Mesendoderm (in vitro differentiated cells): ENCODE data around the gene NTRK3.

Experiments
- DNase-seq: peaks from one replicate; pipeline ENCODE4 v3.0.0; 2013
- H2AK5ac ChIP-seq: 2 replicates; pipeline ENCODE4 v1.6.1; 2013; ENCODE audit warnings: low read length, inconsistent platforms
- H2BK120ac ChIP-seq: 2 replicates; pipeline ENCODE4 v1.6.1; 2013; ENCODE audit warnings: low read depth, mild to moderate bottlenecking, low read length, moderate library complexity, mixed read lengths
- H2BK15ac ChIP-seq: replicated peaks from 2 replicates; pipeline ENCODE4 v1.6.1; 2013; ENCODE audit warnings: low read depth, mild to moderate bottlenecking, moderate library complexity
- H2BK5ac ChIP-seq: 2 replicates; pipeline ENCODE4 v1.6.1; 2013; ENCODE audit warnings: low read length, inconsistent platforms
- H3K18ac ChIP-seq: 2 replicates; pipeline ENCODE4 v1.6.1; 2013; ENCODE audit warnings: mild to moderate bottlenecking, low read length, mixed read lengths
- H3K23ac ChIP-seq: one replicate; pipeline ENCODE4 v1.6.1; 2013; ENCODE audit warnings: low read length
- H3K27ac ChIP-seq: 2 replicates; pipeline ENCODE4 v1.5.1; 2013; ENCODE audit warnings: low read depth, mild to moderate bottlenecking, inconsistent platforms, low read length, moderate library complexity
- H3K27me3 ChIP-seq: 2 replicates; pipeline ENCODE4 v1.6.1; 2013; ENCODE audit warnings: low read length, control low read depth, mild to moderate bottlenecking, inconsistent platforms; ENCODE audit not compliant: insufficient read depth, poor library complexity
- H3K36me3 ChIP-seq: 2 replicates; pipeline ENCODE4 v1.6.1; 2013; ENCODE audit warnings: low read length, inconsistent platforms; ENCODE audit not compliant: control insufficient read depth, insufficient read depth
- H3K4ac ChIP-seq: one replicate; pipeline ENCODE4 v1.6.1; 2013; ENCODE audit warnings: low read depth, mild to moderate bottlenecking, low read length, moderate library complexity
- H3K4me1 ChIP-seq: 2 replicates; pipeline ENCODE4 v1.6.1; 2013; ENCODE audit warnings: low read depth, low read length, inconsistent platforms; ENCODE audit not compliant: control insufficient read depth
- H3K4me2 ChIP-seq: 2 replicates; pipeline ENCODE4 v1.6.1; 2013; ENCODE audit warnings: low read length
- H3K4me3 ChIP-seq: 2 replicates; pipeline ENCODE4 v1.5.1; 2013; ENCODE audit warnings: mild to moderate bottlenecking, low read length
- H3K56ac ChIP-seq: one replicate; pipeline ENCODE4 v1.6.1; 2013; ENCODE audit warnings: low read length
- H3K79me1 ChIP-seq: 2 replicates; pipeline ENCODE4 v1.6.1; 2013; ENCODE audit warnings: low read length, inconsistent platforms
- H3K79me2 ChIP-seq: 2 replicates; pipeline ENCODE4 v1.6.1; 2013; ENCODE audit warnings: mild to moderate bottlenecking, low read length; ENCODE audit not compliant: control insufficient read depth, insufficient read depth
- H3K9ac ChIP-seq: 2 replicates; pipeline ENCODE4 v1.6.1; 2013; ENCODE audit warnings: low read length, inconsistent platforms
- H4K5ac ChIP-seq: one replicate; pipeline ENCODE4 v1.6.1; 2013; ENCODE audit warnings: low read length
- H4K8ac ChIP-seq: one replicate; pipeline ENCODE4 v1.6.1; 2013; ENCODE audit warnings: low read depth, mild to moderate bottlenecking, control low read depth, low read length, moderate library complexity
- WGBS: extraction: QIAGEN DNeasy Blood & Tissue Kit; methylation state at CpG from one replicate; pipeline ENCODE4 v1.1.7; 2013; ENCODE audit warnings: low lambda C conversion rate, missing lambda C conversion rate; ENCODE audit not compliant: insufficient coverage; ENCODE audit errors: extremely low coverage; 5-methylcytosine and 5-hydroxymethylcytosine counted together

Gene NTRK3

GRCh38 chr15:88067331-88067685, 189.2 kb downstream of the NTRK3 start:
- no CpG with 5 or more reads among the region's 3 CpGs for WGBS
- H3K4me3 ChIP-seq = no peak overlapping the region
- no peak for DNase-seq

GRCh38 chr15:88066636-88067330, 189.8 kb downstream of the NTRK3 start:
- no peak overlapping the region for H3K18ac ChIP-seq
- no peak overlapping the region for H3K4ac ChIP-seq
- no peaks in the 10 kb centered on the region for H3K27me3 ChIP-seq
- H3K9ac ChIP-seq = no peak overlapping the region
- H2AK5ac ChIP-seq = no peak overlapping the region
- H3K4me3 ChIP-seq = no peak overlapping the region
- no peak overlapping the region for H4K8ac ChIP-seq
- H3K23ac ChIP-seq = no peak overlapping the region
- no CpG with 5 or more reads among the region's 4 CpGs for WGBS
- H3K56ac ChIP-seq = no peak overlapping the region
- no peaks in the 10 kb centered on the region for H3K79me1 ChIP-seq
- H3K79me2 ChIP-seq = no peaks in the 10 kb centered on the region
- H4K5ac ChIP-seq = no peak overlapping the region
- no peaks in the 10 kb centered on the region for H3K4me1 ChIP-seq
- H3K27ac ChIP-seq = no peak overlapping the region
- H2BK120ac ChIP-seq = no peak overlapping the region
- no peak overlapping the region for H2BK15ac ChIP-seq
- H2BK5ac ChIP-seq = no peak overlapping the region
- no peaks in the 10 kb centered on the region for H3K36me3 ChIP-seq
- H3K4me2 ChIP-seq = no peak overlapping the region
- DNase-seq = peak; percentile 58

More at GRCh38 chr15:88067331-88067685, 189.2 kb downstream of the NTRK3 start:
- no peak overlapping the region for H3K4me2 ChIP-seq
- H3K9ac ChIP-seq = no peak overlapping the region
- H3K56ac ChIP-seq = no peak overlapping the region
- no peak overlapping the region for H3K4ac ChIP-seq
- no peaks in the 10 kb centered on the region for H3K27me3 ChIP-seq
- H3K27ac ChIP-seq = no peak overlapping the region
- H4K8ac ChIP-seq = no peak overlapping the region
- H3K79me1 ChIP-seq = no peaks in the 10 kb centered on the region
- H3K18ac ChIP-seq = no peak overlapping the region
- H2AK5ac ChIP-seq = no peak overlapping the region
- no peak overlapping the region for H2BK120ac ChIP-seq
- H3K36me3 ChIP-seq = no peaks in the 10 kb centered on the region
- no peak overlapping the region for H2BK15ac ChIP-seq
- no peak overlapping the region for H2BK5ac ChIP-seq
- H3K4me1 ChIP-seq = no peaks in the 10 kb centered on the region
- no peaks in the 10 kb centered on the region for H3K79me2 ChIP-seq
- H4K5ac ChIP-seq = no peak overlapping the region
- H3K23ac ChIP-seq = no peak overlapping the region

DNA sequence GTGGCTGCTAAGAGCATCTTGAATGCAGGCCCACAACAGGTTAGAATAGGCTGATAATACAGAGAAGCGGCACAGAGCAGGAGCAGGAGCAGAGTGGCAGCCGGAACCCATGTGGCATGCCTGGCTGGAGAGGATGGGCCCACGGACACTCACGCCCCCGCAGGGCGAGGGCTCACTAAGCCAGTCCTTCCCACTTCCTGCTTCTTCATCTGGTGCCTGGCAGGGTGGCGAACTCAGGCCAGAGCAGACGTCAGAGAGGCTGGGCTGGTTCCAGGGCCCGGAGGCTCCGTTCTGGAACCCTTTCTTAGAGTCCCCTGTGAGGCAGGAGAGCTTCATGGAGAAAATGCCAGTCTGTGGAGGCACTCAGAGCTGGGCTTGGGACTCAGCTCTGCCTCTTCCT, 195.1 kb downstream of the NTRK3 start:
- Histone ChIP-seq H3K23ac (no peak overlapping the region), H3K36me3 (no peaks in the 10 kb centered on the region), H3K27me3 (no peaks in the 10 kb centered on the region), H3K18ac (no peak overlapping the region), H3K4me2 (no peak overlapping the region), H3K4me1 (no peaks in the 10 kb centered on the region), H2BK15ac (no peak overlapping the region), H4K5ac (no peak overlapping the region), H2BK5ac (no peak overlapping the region), H3K4ac (no peak overlapping the region), H3K79me1 (no peaks in the 10 kb centered on the region), H3K56ac (no peak overlapping the region), H3K79me2 (no peaks in the 10 kb centered on the region), H2AK5ac (no peak overlapping the region), H3K27ac (no peak overlapping the region), H3K9ac (no peak overlapping the region), H2BK120ac (no peak overlapping the region), H4K8ac (no peak overlapping the region), H3K4me3 (no peak overlapping the region)
- no CpG with 5 or more reads among the region's 10 CpGs for WGBS
- DNase-seq = no peak

DNA sequence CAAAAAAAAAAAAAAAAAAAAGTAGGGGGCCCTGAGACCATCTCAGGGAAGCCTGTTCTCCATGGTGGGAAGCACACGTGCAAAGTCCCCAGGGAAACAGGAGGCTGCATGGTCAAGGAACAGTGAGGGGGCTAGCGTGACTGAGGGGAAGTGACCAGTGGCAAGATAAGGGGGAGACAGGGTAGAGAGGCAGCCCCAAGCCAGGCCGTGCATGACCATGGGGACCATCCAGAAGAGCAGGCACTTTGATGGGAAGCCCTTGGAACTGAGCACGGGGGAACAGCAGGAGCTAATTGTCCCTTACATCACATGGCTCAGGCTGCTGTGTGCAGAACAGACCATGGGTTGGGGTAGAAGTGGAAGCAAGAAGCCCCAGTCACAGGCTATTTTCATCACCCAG, 196.2 kb downstream of the NTRK3 start:
- Histone ChIP-seq H3K4me3 (no peak overlapping the region), H2BK15ac (no peak overlapping the region), H3K4me1 (no peaks in the 10 kb centered on the region), H3K18ac (no peak overlapping the region), H3K23ac (no peak overlapping the region), H3K79me1 (no peaks in the 10 kb centered on the region), H3K27me3 (no peaks in the 10 kb centered on the region), H4K8ac (no peak overlapping the region), H3K56ac (no peak overlapping the region), H4K5ac (no peak overlapping the region), H2AK5ac (no peak overlapping the region), H3K36me3 (no peaks in the 10 kb centered on the region), H2BK120ac (no peak overlapping the region), H2BK5ac (no peak overlapping the region), H3K4me2 (no peak overlapping the region), H3K79me2 (no peaks in the 10 kb centered on the region), H3K4ac (no peak overlapping the region), H3K9ac (no peak overlapping the region), H3K27ac (no peak overlapping the region)
- no peak for DNase-seq
- WGBS = no CpG with 5 or more reads among the region's 4 CpGs

DNA sequence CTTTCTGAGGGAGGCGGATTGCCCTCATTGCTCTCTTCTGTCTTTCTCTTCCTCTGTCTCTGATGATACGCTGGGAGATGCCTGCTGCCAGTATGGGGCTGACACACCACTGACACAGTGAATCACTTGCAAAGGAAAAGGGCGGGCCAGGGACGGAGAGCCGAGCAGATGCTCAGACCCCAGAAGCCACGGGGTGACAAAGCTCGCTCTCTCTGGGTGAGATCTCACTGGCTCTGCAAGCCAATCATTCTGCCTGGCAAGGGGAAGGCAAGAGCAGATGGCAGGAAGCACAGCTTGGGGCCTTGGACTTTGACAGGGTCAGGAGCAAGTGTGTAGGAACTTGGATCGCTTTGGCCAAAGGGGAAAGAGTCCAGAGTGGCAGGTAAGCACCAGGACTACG, 198.7 kb downstream of the NTRK3 start:
- no peaks in the 10 kb centered on the region for H3K79me1 ChIP-seq
- no peak overlapping the region for H3K56ac ChIP-seq
- no peaks in the 10 kb centered on the region for H3K4me1 ChIP-seq
- no peaks in the 10 kb centered on the region for H3K36me3 ChIP-seq
- no peak overlapping the region for H3K27ac ChIP-seq
- no peak overlapping the region for H4K8ac ChIP-seq
- H2BK120ac ChIP-seq = no peak overlapping the region
- DNase-seq = no peak
- H3K27me3 ChIP-seq = no peaks in the 10 kb centered on the region
- no peak overlapping the region for H3K4me2 ChIP-seq
- H3K79me2 ChIP-seq = no peaks in the 10 kb centered on the region
- WGBS = no CpG with 5 or more reads among the region's 9 CpGs
- no peak overlapping the region for H3K23ac ChIP-seq
- no peak overlapping the region for H3K4me3 ChIP-seq
- H2BK15ac ChIP-seq = no peak overlapping the region
- no peak overlapping the region for H4K5ac ChIP-seq
- no peak overlapping the region for H3K9ac ChIP-seq
- no peak overlapping the region for H3K4ac ChIP-seq
- no peak overlapping the region for H3K18ac ChIP-seq
- H2AK5ac ChIP-seq = no peak overlapping the region
- H2BK5ac ChIP-seq = no peak overlapping the region

- no peak overlapping the region for H3K4me3 ChIP-seq
- no CpG with 5 or more reads among the region's 1 CpG for WGBS
- H3K79me1 ChIP-seq = no peaks in the 10 kb centered on the region
- H4K5ac ChIP-seq = no peak overlapping the region
- H4K8ac ChIP-seq = no peak overlapping the region
- no peaks in the 10 kb centered on the region for H3K36me3 ChIP-seq
- H3K27me3 ChIP-seq = no peaks in the 10 kb centered on the region
- no peak overlapping the region for H3K56ac ChIP-seq
- no peaks in the 10 kb centered on the region for H3K79me2 ChIP-seq
- no peak overlapping the region for H2AK5ac ChIP-seq
- no peak overlapping the region for H2BK15ac ChIP-seq
- H3K4me2 ChIP-seq = no peak overlapping the region
- no peak overlapping the region for H2BK5ac ChIP-seq
- H3K18ac ChIP-seq = no peak overlapping the region
- H3K4me1 ChIP-seq = no peaks in the 10 kb centered on the region
- no peak overlapping the region for H2BK120ac ChIP-seq
- H3K9ac ChIP-seq = no peak overlapping the region
- no peak for DNase-seq
- no peak overlapping the region for H3K4ac ChIP-seq
- H3K27ac ChIP-seq = no peak overlapping the region
- no peak overlapping the region for H3K23ac ChIP-seq
Observed at GRCh38 chr15:88049506-88049905, 207.0 kb downstream of the NTRK3 start.
